ENCODE results near the gene SLC8A1. TPM values are rescaled to one million over a fixed set of nuclear protein-coding genes. Genes with fewer than 3 reads are reported as not detected.

SLC8A1 gene
- total RNA-seq, 4 donors from 2014 or later = 1.3 to 3.8 (median 2.4) TPM

GRCh38 chr2:40225670-40226210 lies 226.2 kb downstream of the SLC8A1 start:
- H3K4me1 ChIP-seq = no peaks in the 10 kb centered on the region
- no peaks in the 10 kb centered on the region for H3K9me3 ChIP-seq
- no peaks in the 10 kb centered on the region for H3K27me3 ChIP-seq
- H3K36me3 ChIP-seq = no peaks in the 10 kb centered on the region
- DNase-seq = no peak
- intact Hi-C loops (cut with DNase I; ENCODE audit: low total_unique reads) (no loop called here), in situ Hi-C loops (cut with MboI; ENCODE audit: low sequenced_read_pairs in 4 of 4) (no loop called here)
- TF ChIP-seq CTCF (IDR thresholded peaks at IDR 0.05 in 4 of 5, conservative IDR thresholded peaks at IDR 0.05 in 1 of 5) (no peak), POLR2A (IDR thresholded peaks at IDR 0.05) (no peak)
- no peak overlapping the region for H3K27ac ChIP-seq
- ATAC-seq = no peak
- no peak overlapping the region for H3K4me3 ChIP-seq

- Histone ChIP-seq H3K4me3 (no peak overlapping the region), H3K9me3 (no peaks in the 10 kb centered on the region), H3K27me3 (no peaks in the 10 kb centered on the region), H3K27ac (no peak overlapping the region), H3K36me3 (no peaks in the 10 kb centered on the region), H3K4me1 (peaks cover 3 to 11% of the 10 kb centered on the region in 2 donors)
- TF ChIP-seq CTCF (IDR thresholded peaks at IDR 0.05 in 4 of 5, conservative IDR thresholded peaks at IDR 0.05 in 1 of 5) = no peak
- no peak for TF ChIP-seq POLR2A (IDR thresholded peaks at IDR 0.05)
- intact Hi-C loops (cut with DNase I; ENCODE audit: low total_unique reads) = no loop called here
- in situ Hi-C loops (cut with MboI; ENCODE audit: low sequenced_read_pairs in 4 of 4) = loop anchor here in 1 of 4 donors (25.0 kb wide), 1 partner anchor 338 kb away; no protein-coding TSS in a partner anchor
- DNase-seq (no peak), ATAC-seq (no peak)
Measured at GRCh38 chr2:40224318-40224717, 227.6 kb downstream of the SLC8A1 start.

GRCh38 chr2:40220177-40220925 lies 231.5 kb downstream of the SLC8A1 start:
- in situ Hi-C loops (cut with MboI; ENCODE audit: low sequenced_read_pairs in 4 of 4) = loop anchor here in 1 of 4 donors (25.0 kb wide), 1 partner anchor 342 kb away; no protein-coding TSS in a partner anchor
- ATAC-seq (peak; percentile 88 to 89), DNase-seq (peak; percentile 4 to 16)
- peaks cover 13 to 18% of the 10 kb centered on the region in 2 donors for H3K4me1 ChIP-seq
- no peaks in the 10 kb centered on the region for H3K36me3 ChIP-seq
- H3K9me3 ChIP-seq = no peaks in the 10 kb centered on the region
- intact Hi-C loops (cut with DNase I; ENCODE audit: low total_unique reads) = no loop called here
- TF ChIP-seq POLR2A (IDR thresholded peaks at IDR 0.05) (no peak), CTCF (IDR thresholded peaks at IDR 0.05 in 4 of 5, conservative IDR thresholded peaks at IDR 0.05 in 1 of 5) (no peak)
- H3K27ac ChIP-seq = peak overlapping the region in 1 of 4 donors; percentile 22
- H3K27me3 ChIP-seq = no peaks in the 10 kb centered on the region
- H3K4me3 ChIP-seq = no peak overlapping the region

- DNase-seq (no peak), ATAC-seq (no peak)
- H3K27me3 ChIP-seq = no peaks in the 10 kb centered on the region
- H3K9me3 ChIP-seq = no peaks in the 10 kb centered on the region
- intact Hi-C loops (cut with DNase I; ENCODE audit: low total_unique reads) (loop anchor here (10.0 kb wide), 1 partner anchor 1566 kb away; no protein-coding TSS in a partner anchor), in situ Hi-C loops (cut with MboI; ENCODE audit: low sequenced_read_pairs in 4 of 4) (loop anchor here in 1 of 4 donors (25.0 kb wide), 1 partner anchor 343 kb away; no protein-coding TSS in a partner anchor)
- peaks cover 13 to 18% of the 10 kb centered on the region in 2 donors for H3K4me1 ChIP-seq
- no peak for TF ChIP-seq POLR2A (IDR thresholded peaks at IDR 0.05)
- no peak for TF ChIP-seq CTCF (IDR thresholded peaks at IDR 0.05 in 4 of 5, conservative IDR thresholded peaks at IDR 0.05 in 1 of 5)
- no peak overlapping the region for H3K27ac ChIP-seq
- no peak overlapping the region for H3K4me3 ChIP-seq
- H3K36me3 ChIP-seq = no peaks in the 10 kb centered on the region
Measured at GRCh38 chr2:40219141-40219540, 232.7 kb downstream of the SLC8A1 start.
